Keratinocyte (primary cell): Measurements from ENCODE around the gene S100PBP.

ENCODE experiments used
- EZH2 ChIP-seq: IDR thresholded peaks from one replicate; pipeline ENCODE4 v1.6.1; 2012; ENCODE audit warnings: inconsistent platforms, mild to moderate bottlenecking, low read length, moderate library complexity
- TF ChIP-seq, protein P1 (sequence below), 3 experiments: IDR thresholded peaks in 1 of 3; conservative IDR thresholded peaks in 1 of 3; optimal IDR thresholded peaks in 1 of 3; 2 replicates in 2 of 3; 3 replicates in 1 of 3; pipeline versions ENCODE3 to v1.5.1; 2011; ENCODE audit warnings: low read length in 3 of 3, mild to moderate bottlenecking in 3 of 3, moderate library complexity in 2 of 3, control low read depth in 1 of 3, inconsistent platforms in 1 of 3; ENCODE audit not compliant: insufficient read depth in 2 of 3; ENCODE audit errors: extremely low read depth in 1 of 3

DNA sequence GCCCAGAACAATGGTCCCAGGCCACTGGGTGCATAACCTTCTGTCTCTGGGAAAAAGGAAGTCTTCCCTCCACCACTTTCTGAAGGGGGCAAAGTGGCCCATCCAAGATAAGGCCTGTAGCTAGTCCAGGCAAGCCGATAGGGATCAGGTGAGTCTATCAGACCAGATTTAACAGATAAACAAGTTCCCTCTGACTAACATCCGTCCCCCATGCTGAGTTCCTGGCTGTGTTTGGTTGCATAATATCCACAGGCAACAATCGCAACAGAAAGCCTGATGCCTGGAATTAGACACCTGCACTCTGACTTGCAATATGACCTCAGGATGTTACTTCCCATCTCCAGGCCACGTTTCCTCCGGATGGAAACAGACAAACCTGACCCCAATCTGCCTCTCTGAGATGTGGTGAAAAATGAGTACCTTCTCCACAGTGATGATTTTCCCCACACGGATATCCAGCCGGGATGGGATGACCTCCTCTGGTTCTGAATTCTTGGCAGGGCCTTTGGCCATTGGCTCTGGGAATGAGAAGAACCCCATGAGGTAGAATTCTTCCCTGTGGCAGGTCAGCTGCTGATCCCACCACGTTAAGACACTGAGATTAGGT, 36.7 kb upstream of the S100PBP start:
- TF ChIP-seq, protein P1, sequence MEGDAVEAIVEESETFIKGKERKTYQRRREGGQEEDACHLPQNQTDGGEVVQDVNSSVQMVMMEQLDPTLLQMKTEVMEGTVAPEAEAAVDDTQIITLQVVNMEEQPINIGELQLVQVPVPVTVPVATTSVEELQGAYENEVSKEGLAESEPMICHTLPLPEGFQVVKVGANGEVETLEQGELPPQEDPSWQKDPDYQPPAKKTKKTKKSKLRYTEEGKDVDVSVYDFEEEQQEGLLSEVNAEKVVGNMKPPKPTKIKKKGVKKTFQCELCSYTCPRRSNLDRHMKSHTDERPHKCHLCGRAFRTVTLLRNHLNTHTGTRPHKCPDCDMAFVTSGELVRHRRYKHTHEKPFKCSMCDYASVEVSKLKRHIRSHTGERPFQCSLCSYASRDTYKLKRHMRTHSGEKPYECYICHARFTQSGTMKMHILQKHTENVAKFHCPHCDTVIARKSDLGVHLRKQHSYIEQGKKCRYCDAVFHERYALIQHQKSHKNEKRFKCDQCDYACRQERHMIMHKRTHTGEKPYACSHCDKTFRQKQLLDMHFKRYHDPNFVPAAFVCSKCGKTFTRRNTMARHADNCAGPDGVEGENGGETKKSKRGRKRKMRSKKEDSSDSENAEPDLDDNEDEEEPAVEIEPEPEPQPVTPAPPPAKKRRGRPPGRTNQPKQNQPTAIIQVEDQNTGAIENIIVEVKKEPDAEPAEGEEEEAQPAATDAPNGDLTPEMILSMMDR (optimal IDR thresholded peaks at IDR 0.05 in 1 of 3, IDR thresholded peaks at IDR 0.05 in 1 of 3, conservative IDR thresholded peaks at IDR 0.05 in 1 of 3; ENCODE audit: extremely low read depth in 1 of 3, insufficient read depth in 2 of 3, low read length in 3 of 3): no peak
- no peak for TF ChIP-seq EZH2
